Muscle of back (tissue), 11 donors: ENCODE results near the gene ADAP1. TPM values are rescaled to one million over a fixed set of nuclear protein-coding genes. Genes with fewer than 3 reads are reported as not detected.
A peak's percentile ranks its signal among the peaks of the same experiment; 100 is the strongest.
"Not testable (repeated sequence)": the region's sequence is repeated elsewhere in the genome, so short reads cannot be mapped to it uniquely, and the experiment has no call there.

Experiments
- DNase-seq, 3 donors: peaks; one replicate each; pipeline versions ENCODE4 v3.0.0 to v3.0.0-alpha.2; 2013
- polyA plus RNA-seq, 10 donors: library from polyadenylated mRNA; unstranded; fragments of 120-200 nt; gene quantifications; one replicate each; pipeline ENCODE4 v1.2.1, GENCODE V29; 2013; ENCODE audit not compliant: insufficient read length in 10 of 10

The ADAP1 gene
- polyA plus RNA-seq, 10 donors = 1.4 to 4.3 (median 2.3) TPM

- DNase-seq = no peak
These were observed 13.7 kb downstream of the ADAP1 start for GRCh38 chr7:940599-941408.

GRCh38 chr7:939843-940242, 14.6 kb downstream of the ADAP1 start:
- DNase-seq = no peak

GRCh38 chr7:938546-939185, 15.8 kb downstream of the ADAP1 start:
- no peak for DNase-seq

GRCh38 chr7:937856-938484, 16.5 kb downstream of the ADAP1 start:
- DNase-seq = no peak

DNA sequence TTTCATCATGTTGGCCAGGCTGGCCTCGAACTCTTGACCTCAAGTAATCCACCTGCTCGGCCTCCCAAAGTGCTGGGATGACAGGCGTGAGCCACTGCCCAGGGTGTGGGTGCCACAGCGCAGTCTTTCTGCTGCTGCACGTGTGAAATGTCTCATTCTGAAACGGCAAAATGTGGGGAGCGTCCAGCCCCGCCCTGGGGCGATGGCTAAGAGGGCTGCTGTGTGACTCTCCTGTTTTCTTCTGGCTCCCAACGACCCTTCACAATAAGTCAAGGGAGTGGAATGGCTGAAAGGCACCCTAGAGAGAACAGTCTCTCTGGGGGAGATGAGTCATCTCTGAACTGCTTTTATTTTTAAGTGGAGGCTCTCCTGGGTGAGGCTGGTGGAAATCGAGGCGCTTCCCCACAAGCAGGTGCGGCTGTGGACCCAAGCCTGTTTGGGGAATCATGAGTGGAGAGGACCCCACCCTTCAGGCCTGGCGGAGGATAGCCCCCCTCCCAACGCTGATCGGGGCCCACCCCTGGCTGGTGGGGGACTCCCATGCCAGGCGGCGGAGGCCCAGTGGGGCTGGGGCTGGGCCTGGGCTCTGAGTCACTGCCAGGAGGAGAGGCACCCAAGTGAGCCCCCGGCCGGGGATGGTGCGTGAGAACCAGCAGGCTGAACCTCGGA, 18.0 kb downstream of the ADAP1 start:
- DNase-seq = no peak

- no peak for DNase-seq
These were observed 18.6 kb downstream of the ADAP1 start for GRCh38 chr7:935874-936385.

- no peak for DNase-seq
These were observed 19.2 kb downstream of the ADAP1 start for GRCh38 chr7:935164-935873.

DNA sequence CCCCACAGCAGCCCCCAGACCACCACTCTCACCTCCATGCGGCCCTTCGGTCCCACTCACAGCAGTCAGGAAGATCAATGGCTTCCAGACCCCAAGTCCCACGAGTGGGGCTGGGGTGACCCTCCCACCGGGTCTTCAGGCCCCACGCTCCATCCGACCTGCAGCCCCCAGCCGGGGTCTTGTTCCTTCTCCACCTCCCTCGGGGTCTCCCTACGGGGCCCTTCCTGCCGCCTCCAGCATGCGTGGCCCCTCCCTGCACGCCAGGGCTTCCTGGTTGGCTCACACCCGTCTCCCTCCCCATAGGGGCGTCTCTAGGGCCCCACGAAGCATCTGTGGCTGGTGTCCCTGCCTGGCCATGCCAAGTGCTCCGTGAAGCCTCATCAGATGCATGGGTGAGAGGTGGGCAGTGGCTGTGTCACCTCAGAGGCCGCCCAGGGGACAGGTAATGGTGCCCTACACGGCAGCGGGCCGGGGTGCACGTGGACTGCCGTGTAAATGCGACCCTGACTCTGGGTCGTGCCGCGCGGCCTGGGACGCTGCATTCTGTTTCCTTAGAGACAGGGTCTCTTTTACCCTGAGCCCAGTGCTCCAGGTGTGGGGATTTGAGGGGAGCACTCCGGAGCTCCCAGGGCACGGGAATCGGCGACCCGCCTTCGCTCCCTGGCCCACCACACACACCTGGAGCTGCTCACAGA, 19.9 kb downstream of the ADAP1 start:
- DNase-seq = no peak

- no peak for DNase-seq
These were observed 21.9 kb downstream of the ADAP1 start for GRCh38 chr7:932651-932975.

GRCh38 chr7:931871-932650, 22.4 kb downstream of the ADAP1 start:
- DNase-seq = no peak

- no peak for DNase-seq
These were observed 23.3 kb downstream of the ADAP1 start for GRCh38 chr7:930975-931758.

DNA sequence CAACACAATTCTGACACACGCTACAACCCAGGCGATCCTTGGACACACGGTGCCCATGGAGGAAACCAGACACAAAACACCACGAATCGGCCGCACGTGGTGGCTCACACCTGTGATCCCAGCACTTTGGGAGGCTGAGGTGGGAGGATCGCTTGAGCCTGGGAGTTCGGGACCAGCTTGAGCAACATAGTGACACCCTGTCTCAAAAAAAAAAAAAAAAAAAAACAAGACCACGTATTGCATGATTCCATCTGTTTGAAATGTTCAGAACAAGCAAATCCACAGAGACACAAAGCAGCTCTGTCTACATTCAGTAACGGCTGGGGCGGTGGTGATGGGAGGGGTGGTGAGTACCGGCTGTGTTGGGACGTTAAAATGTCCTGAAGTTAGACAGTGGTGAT, 25.2 kb downstream of the ADAP1 start:
- peak in 1 of 3 donors; percentile 43 for DNase-seq

- no peak for DNase-seq
These were observed 27.3 kb downstream of the ADAP1 start for GRCh38 chr7:927031-927671.

- no peak for DNase-seq
These were observed 28.1 kb downstream of the ADAP1 start for GRCh38 chr7:926061-927030.

- DNase-seq = no peak
These were observed 28.9 kb downstream of the ADAP1 start for GRCh38 chr7:925601-926000.

GRCh38 chr7:924541-925231, 29.8 kb downstream of the ADAP1 start:
- peak in 1 of 3 donors; percentile 73 for DNase-seq

GRCh38 chr7:924042-924441, 30.4 kb downstream of the ADAP1 start:
- not testable (repeated sequence) for DNase-seq
